ENCODE measurements around the gene HOXA7.

- no peak for TF ChIP-seq POLR2AphosphoS5 (IDR thresholded peaks at IDR 0.05; ENCODE audit: borderline replicate concordance, low read depth, low read length)
- TF ChIP-seq EZH2 (IDR thresholded peaks at IDR 0.05): no peak
- TF ChIP-seq FOXP2 (optimal IDR thresholded peaks at IDR 0.05; ENCODE audit: control extremely low read depth, extremely low read length, insufficient read depth): no peak
Measured at GRCh38 chr7:27122077-27122910, 34.2 kb downstream of the HOXA7 start.

All from SK-N-MC (cell line).